HCEC 1CT (cell line): Measurements from ENCODE around the gene RPRD1B.

ENCODE experiments used
- DNase-seq: peaks from one replicate; pipeline ENCODE4 v3.0.0-alpha.2; 2017

Gene RPRD1B

DNA sequence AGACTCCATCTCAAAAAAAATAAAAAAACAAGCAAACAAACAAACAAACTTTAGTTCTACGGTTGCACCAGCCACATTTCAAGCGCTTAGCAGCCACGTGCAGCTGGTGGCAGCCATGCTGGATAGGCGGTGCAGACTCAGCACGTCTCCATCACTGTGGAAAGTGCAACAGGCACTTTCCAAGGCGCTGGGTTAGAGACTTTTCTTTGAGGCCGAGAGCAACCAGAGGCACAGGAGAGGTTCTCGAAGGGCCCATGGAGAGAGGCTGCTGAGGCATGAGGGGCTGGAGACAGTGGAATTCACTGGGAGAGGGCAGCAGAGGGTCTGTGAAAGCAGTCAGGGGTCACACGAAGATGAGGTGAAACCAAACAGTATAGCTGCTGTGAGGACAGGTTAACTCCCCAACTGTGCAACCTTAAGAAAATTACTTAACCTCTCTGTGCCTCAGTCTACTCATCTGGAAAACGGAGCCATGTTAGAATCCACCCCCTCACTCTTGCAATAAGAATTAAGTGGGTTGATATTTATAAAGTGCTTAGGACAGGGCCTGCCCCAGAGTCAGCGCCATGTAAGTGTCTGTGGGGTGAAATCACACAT, 104.0 kb downstream of the RPRD1B start:
- DNase-seq = no peak

DNA sequence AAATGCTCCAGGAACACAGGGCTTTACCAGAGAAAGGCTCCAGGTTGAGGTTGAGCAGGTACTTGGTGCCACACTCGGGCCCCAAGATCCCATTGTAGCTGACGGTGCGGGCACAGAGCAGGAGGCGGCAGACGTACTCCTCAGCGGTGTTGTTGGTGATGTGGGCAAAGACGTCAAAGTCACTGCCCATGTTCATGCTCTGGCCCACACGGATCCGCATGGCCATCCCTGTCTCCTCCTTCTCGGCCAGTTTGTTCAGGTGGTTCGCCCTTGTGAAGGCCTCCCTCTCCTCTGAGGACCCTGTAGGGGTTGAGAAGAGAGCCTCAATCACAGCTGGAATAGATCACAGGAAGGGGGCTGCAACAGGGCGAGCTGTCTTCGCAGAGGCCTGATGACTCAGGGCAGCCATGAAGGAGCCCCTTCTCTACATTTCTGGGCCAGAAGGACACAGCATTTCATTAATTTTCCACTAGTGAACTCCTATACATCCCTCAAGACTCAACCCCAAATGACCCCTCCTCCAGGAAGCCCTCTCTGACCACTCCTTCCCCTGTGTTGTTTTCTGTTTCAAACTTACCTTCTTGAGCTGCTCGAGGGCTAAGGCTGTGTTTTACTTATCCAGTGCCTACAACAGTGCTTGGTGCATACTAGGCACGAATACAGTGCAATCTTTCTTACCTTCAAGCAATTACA, 104.7 kb downstream of the RPRD1B start:
- DNase-seq = no peak

GRCh38 chr20:38139156-38139912, 105.8 kb downstream of the RPRD1B start:
- DNase-seq = no peak

GRCh38 chr20:38139977-38140753, 106.6 kb downstream of the RPRD1B start:
- DNase-seq = no peak

DNA sequence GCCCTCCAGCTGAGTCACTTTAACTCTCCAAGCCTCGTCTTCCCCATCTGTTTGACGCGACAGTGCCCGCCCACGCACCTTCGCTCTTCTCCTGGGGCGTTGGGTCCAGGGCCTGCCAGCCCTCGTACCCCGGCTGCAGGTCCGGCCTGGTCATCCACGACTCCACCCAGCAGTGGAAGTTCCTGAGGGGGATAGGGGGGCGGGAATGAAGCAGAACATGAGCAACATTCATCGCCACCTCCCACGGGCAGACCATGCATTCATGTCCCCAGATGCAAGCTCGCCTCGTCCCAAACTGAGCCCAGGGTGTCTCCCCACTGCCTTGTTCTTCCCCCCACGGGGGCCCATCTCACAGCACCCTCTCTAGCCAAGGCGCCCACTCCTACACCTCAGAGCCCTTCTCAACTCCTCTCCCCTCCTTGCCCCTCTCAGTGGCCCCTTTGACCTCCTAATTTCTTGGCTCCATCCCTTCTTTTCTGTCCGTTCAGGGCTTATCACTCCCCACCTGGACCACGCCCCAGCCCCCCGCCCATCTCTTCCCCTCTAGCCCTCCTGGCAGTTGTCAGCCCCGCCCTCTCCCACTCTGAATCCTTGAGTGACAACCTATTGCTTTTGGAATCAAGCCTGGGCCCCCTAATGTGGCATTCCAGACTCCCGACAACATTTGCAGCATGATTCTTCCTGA, 107.8 kb downstream of the RPRD1B start:
- no peak for DNase-seq
